Measurements from ENCODE around the gene RADIL. TPM values are rescaled to one million over a fixed set of nuclear protein-coding genes. Genes with fewer than 3 reads are reported as not detected.

The RADIL gene
- total RNA-seq, 1 experiment from 2014 or later = 5.6 TPM

DNA sequence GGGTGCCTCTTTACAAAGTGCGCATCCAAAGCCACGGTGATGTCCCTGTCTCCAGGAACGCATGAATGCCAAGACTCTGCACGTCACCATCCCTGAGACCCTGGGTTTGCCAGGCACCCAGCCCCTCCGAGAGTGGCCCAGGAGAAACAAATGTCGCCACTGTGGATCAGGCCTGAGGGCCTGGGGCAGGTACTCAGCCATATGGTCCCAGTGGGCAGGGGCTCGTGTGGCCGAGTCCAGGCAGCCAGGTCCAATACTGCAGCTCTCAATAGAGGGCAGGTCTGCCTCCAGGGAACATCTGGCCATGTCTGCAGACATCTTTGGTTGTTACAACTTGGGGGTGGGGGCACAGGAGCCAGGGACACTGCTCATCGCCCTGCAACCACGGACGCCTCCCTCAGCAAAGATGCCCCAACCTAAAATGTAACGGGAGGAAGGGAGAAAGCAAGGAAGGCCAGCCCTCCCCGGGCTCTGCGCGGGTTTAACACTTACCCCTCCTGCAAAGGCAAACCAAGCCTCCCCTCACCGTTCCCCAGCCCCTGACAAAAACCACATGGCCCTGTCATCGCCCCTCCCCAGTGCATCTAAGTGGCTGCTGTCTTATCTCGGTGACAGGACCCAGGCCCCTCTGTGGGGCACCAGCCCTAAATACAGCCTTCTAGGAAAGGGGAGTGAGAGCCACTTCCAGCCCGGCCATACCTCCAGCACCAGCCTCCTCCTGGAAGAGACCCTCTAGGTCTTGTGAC, 11.4 kb downstream of the RADIL start:
- H3F3A ChIP-seq (ENCODE audit: low read length, unreplicated experiment) = no peaks in the 10 kb centered on the region
- BruUV-seq (replicated peaks) = no TSS peak
- ATAC-seq = no peak
- H3K9me3 ChIP-seq (ENCODE audit: low read length) = no peaks in the 10 kb centered on the region
- no peaks in the 10 kb centered on the region for H4K20me1 ChIP-seq (ENCODE audit: low read length)
- H3K27me3 ChIP-seq (ENCODE audit: low read length) = no peaks in the 10 kb centered on the region
- no peak for DNase-seq
- no peak overlapping the region for H2AFZ ChIP-seq (ENCODE audit: low read length)
- no peak overlapping the region for H3K9ac ChIP-seq (ENCODE audit: low read length)
- intact Hi-C loops (cut with micrococcal nuclease) = no loop called here
- CTCF ChIA-PET = no interaction called here
- TF ChIP-seq, protein P1, sequence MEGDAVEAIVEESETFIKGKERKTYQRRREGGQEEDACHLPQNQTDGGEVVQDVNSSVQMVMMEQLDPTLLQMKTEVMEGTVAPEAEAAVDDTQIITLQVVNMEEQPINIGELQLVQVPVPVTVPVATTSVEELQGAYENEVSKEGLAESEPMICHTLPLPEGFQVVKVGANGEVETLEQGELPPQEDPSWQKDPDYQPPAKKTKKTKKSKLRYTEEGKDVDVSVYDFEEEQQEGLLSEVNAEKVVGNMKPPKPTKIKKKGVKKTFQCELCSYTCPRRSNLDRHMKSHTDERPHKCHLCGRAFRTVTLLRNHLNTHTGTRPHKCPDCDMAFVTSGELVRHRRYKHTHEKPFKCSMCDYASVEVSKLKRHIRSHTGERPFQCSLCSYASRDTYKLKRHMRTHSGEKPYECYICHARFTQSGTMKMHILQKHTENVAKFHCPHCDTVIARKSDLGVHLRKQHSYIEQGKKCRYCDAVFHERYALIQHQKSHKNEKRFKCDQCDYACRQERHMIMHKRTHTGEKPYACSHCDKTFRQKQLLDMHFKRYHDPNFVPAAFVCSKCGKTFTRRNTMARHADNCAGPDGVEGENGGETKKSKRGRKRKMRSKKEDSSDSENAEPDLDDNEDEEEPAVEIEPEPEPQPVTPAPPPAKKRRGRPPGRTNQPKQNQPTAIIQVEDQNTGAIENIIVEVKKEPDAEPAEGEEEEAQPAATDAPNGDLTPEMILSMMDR (conservative IDR thresholded peaks at IDR 0.05; ENCODE audit: low read depth, low read length) = no peak
- TF ChIP-seq EZH2 (IDR thresholded peaks at IDR 0.05; ENCODE audit: low read length, unreplicated experiment) (no peak), EZH2phosphoT487 (IDR thresholded peaks at IDR 0.05; ENCODE audit: borderline replicate concordance, low read length) (no peak)
- H3K4me3 ChIP-seq (ENCODE audit: low read length) = no peak overlapping the region
- H3K4me2 ChIP-seq (ENCODE audit: low read length) = no peak overlapping the region
- H3K9me2 ChIP-seq (replicated peaks; ENCODE audit: low read length) = no peaks in the 10 kb centered on the region
- H3K27ac ChIP-seq (ENCODE audit: low read length) = no peak overlapping the region
- H3K4me1 ChIP-seq (ENCODE audit: insufficient read depth, low read length) = no peaks in the 10 kb centered on the region
- POLR2A ChIA-PET (ENCODE audit: unreplicated experiment) = no interaction called here
- no peaks in the 10 kb centered on the region for H3K79me2 ChIP-seq (ENCODE audit: low read length)
- no peaks in the 10 kb centered on the region for H3K36me3 ChIP-seq (ENCODE audit: low read depth, low read length)

DNA sequence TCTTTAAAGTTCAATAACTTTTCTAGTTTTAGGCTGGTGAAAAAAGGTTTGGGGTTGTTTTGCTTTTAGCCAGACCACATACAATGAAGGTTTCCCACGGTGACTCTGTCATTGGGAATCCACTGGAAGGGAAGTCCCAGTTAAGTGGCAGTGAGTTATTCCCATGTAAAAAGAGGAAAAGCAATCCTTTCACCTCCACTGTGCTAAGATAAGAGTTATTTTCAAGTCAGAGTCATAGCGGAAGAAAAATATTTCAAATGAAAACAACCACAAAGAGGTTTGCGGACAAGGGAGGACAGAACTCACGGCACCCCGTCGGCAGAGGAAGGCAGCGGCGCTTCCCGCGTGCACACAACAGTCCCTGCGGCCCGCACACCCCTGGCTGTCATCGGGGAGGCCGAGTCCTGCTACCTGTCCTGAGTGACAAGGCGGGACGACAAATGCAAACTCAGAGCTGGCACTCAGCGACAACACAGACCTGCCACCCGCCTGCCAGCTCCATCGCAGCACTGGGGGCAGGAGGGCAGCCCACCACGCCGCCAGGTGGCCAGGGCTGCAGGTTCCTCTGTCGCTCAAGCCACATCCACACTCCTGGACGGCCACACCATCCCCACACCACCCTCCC, 12.3 kb downstream of the RADIL start:
- H3K4me2 ChIP-seq (ENCODE audit: low read length) = no peak overlapping the region
- H3K27me3 ChIP-seq (ENCODE audit: low read length) = no peaks in the 10 kb centered on the region
- H3K4me1 ChIP-seq (ENCODE audit: insufficient read depth, low read length) = no peaks in the 10 kb centered on the region
- no peak overlapping the region for H3K4me3 ChIP-seq (ENCODE audit: low read length)
- H3K36me3 ChIP-seq (ENCODE audit: low read depth, low read length) = no peaks in the 10 kb centered on the region
- no peaks in the 10 kb centered on the region for H3K9me2 ChIP-seq (replicated peaks; ENCODE audit: low read length)
- no peak overlapping the region for H3K9ac ChIP-seq (ENCODE audit: low read length)
- CTCF ChIA-PET = no interaction called here
- ATAC-seq (no peak), DNase-seq (no peak)
- H2AFZ ChIP-seq (ENCODE audit: low read length) = no peak overlapping the region
- no peaks in the 10 kb centered on the region for H3F3A ChIP-seq (ENCODE audit: low read length, unreplicated experiment)
- intact Hi-C loops (cut with micrococcal nuclease) = no loop called here
- POLR2A ChIA-PET (ENCODE audit: unreplicated experiment) = no interaction called here
- no peak overlapping the region for H3K27ac ChIP-seq (ENCODE audit: low read length)
- no peaks in the 10 kb centered on the region for H4K20me1 ChIP-seq (ENCODE audit: low read length)
- no peaks in the 10 kb centered on the region for H3K79me2 ChIP-seq (ENCODE audit: low read length)
- no peaks in the 10 kb centered on the region for H3K9me3 ChIP-seq (ENCODE audit: low read length)
- BruUV-seq (replicated peaks) = no TSS peak
- TF ChIP-seq EZH2 (IDR thresholded peaks at IDR 0.05; ENCODE audit: low read length, unreplicated experiment) (no peak), EZH2phosphoT487 (IDR thresholded peaks at IDR 0.05; ENCODE audit: borderline replicate concordance, low read length) (no peak)
- TF ChIP-seq, protein P1 (conservative IDR thresholded peaks at IDR 0.05; ENCODE audit: low read depth, low read length) = no peak

DNA sequence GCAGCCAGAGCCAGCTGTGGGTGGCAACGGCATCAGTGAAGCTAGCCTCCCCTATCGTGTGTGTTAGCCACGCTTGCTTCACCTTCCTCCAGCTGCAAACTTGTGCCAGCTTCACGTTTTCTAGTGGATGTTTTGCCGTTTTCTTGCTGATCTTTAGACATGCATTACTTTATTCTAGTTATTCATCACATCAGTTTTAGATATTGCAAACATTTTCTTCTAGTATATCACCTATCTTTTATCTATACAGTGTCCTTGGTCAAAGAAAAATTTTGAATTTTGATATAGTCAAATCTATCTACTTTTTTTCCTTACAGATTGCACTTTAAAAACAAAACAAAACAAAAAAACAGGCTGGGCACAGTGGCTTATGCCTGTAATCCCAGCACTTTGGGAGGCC, 15.0 kb downstream of the RADIL start:
- TF ChIP-seq EZH2 (IDR thresholded peaks at IDR 0.05; ENCODE audit: low read length, unreplicated experiment) (no peak), EZH2phosphoT487 (IDR thresholded peaks at IDR 0.05; ENCODE audit: borderline replicate concordance, low read length) (no peak)
- TF ChIP-seq, protein P1 (conservative IDR thresholded peaks at IDR 0.05; ENCODE audit: low read depth, low read length) = no peak
- Histone ChIP-seq H3K4me2 (ENCODE audit: low read length) (no peak overlapping the region), H3K4me3 (ENCODE audit: low read length) (no peak overlapping the region), H3K9me3 (ENCODE audit: low read length) (no peaks in the 10 kb centered on the region), H2AFZ (ENCODE audit: low read length) (no peak overlapping the region), H3K9ac (ENCODE audit: low read length) (no peak overlapping the region), H3K36me3 (ENCODE audit: low read depth, low read length) (no peaks in the 10 kb centered on the region), H3K9me2 (replicated peaks; ENCODE audit: low read length) (no peaks in the 10 kb centered on the region), H3K27me3 (ENCODE audit: low read length) (no peaks in the 10 kb centered on the region), H3K4me1 (ENCODE audit: insufficient read depth, low read length) (no peaks in the 10 kb centered on the region), H3K79me2 (ENCODE audit: low read length) (no peaks in the 10 kb centered on the region), H3F3A (ENCODE audit: low read length, unreplicated experiment) (no peaks in the 10 kb centered on the region), H4K20me1 (ENCODE audit: low read length) (no peaks in the 10 kb centered on the region), H3K27ac (ENCODE audit: low read length) (no peak overlapping the region)
- ChIA-PET CTCF (no interaction called here), POLR2A (ENCODE audit: unreplicated experiment) (no interaction called here)
- no TSS peak for BruUV-seq (replicated peaks)
- ATAC-seq (no peak), DNase-seq (no peak)
- intact Hi-C loops (cut with micrococcal nuclease) = no loop called here

Measured in PC-3 (cell line).